GM12878 (cell line): ENCODE data around the gene NKD1. TPM values are rescaled to one million over a fixed set of nuclear protein-coding genes. Genes with fewer than 3 reads are reported as not detected.

Experiments used
- ATAC-seq: fragments of 200-7000 bp; cut with Tn5 transposase; 3 replicates; pipeline ENCODE4 v1.9.1; 2020; ENCODE audit warnings: mild to moderate bottlenecking, moderate library complexity
- BruUV-seq: library from RNA; stranded (reverse); fragments of 400-500 nt; replicated peaks from 2 replicates; lab custom pipeline; 2021; lab: Mats Ljungman, UMichigan
- CTCF ChIA-PET: fragments of 300-600 bp; sonication (Branson Sonifier 250); formaldehyde crosslinking; extraction: SDS; loops from one replicate; lab custom pipeline; 2021; ENCODE audit warnings: inconsistent platforms; lab: Yijun Ruan, JAX
- POLR2A ChIA-PET: fragments of 350-600 bp; formaldehyde crosslinking; extraction: SDS; loops from one replicate; lab custom pipeline; 2021; ENCODE audit warnings: inconsistent platforms; lab: Charles Lee
- RAD21 ChIA-PET: fragments of 300-600 bp; sonication (Branson Sonifier 250); formaldehyde crosslinking; loops from one replicate; lab custom pipeline; 2023; ENCODE audit warnings: antibody characterized with exemption; ENCODE audit not compliant: unreplicated experiment; lab: Charles Lee
- SMC1A ChIA-PET: fragments of 300-600 bp; sonication (Branson Sonifier 250); formaldehyde crosslinking; loops from one replicate; lab custom pipeline; 2023; ENCODE audit not compliant: unreplicated experiment, uncharacterized antibody; lab: Charles Lee
- DNase-seq: peaks from one replicate; pipeline ENCODE4 v3.0.0-alpha.2; 2011; ENCODE audit warnings: low read depth, low spot score
- FAIRE-seq: peaks from 3 replicates; lab custom pipeline; 2011; peaks lifted over from hg19 to GRCh38; lab: Jason Lieb, UNC
- H2AFZ ChIP-seq: 2 replicates; pipeline ENCODE4 v1.6.0; 2011; ENCODE audit warnings: low read depth, low read length, control low read depth; ENCODE audit not compliant: control insufficient read depth
- H3K27ac ChIP-seq: 2 replicates; pipeline ENCODE4 v1.5.1; 2011; ENCODE audit warnings: control low read depth; ENCODE audit not compliant: control insufficient read depth, insufficient read depth
- H3K27me3 ChIP-seq, 2 experiments: replicated peaks in 1 of 2; 2 replicates each; pipeline versions ENCODE4 v1.6.0 to v1.6.1; 2011; ENCODE audit warnings: low read length in 1 of 2; ENCODE audit not compliant: control insufficient read depth in 2 of 2, insufficient read depth in 2 of 2
- H3K36me3 ChIP-seq, 2 experiments: 2 replicates each; pipeline ENCODE4 v1.5.1; 2011; ENCODE audit warnings: low read length in 1 of 2; ENCODE audit not compliant: control insufficient read depth in 2 of 2, insufficient read depth in 2 of 2
- H3K4me1 ChIP-seq: 2 replicates; pipeline ENCODE4 v1.6.1; 2011; ENCODE audit warnings: mild to moderate bottlenecking, low read length, moderate library complexity, mixed read lengths; ENCODE audit not compliant: control insufficient read depth, insufficient read depth
- H3K4me2 ChIP-seq: 2 replicates; pipeline ENCODE4 v1.6.0; 2011; ENCODE audit warnings: control low read depth; ENCODE audit not compliant: control insufficient read depth, insufficient read depth
- H3K4me3 ChIP-seq: fragments of 200-600 bp; sonication (generic); 2 replicates; pipeline ENCODE4 v1.5.1; 2016
- H3K79me2 ChIP-seq: 2 replicates; pipeline ENCODE4 v1.6.0; 2011; ENCODE audit warnings: low read length; ENCODE audit not compliant: control insufficient read depth, insufficient read depth
- H3K9ac ChIP-seq: 2 replicates; pipeline ENCODE4 v1.8.0; 2011; ENCODE audit warnings: low read length, control low read depth, mixed read lengths; ENCODE audit not compliant: control insufficient read depth, insufficient read depth
- H3K9me3 ChIP-seq: replicated peaks from 3 replicates; pipeline ENCODE4 v1.5.1; 2011; ENCODE audit warnings: mild to moderate bottlenecking, low read length; ENCODE audit not compliant: control insufficient read depth, insufficient read depth
- H4K20me1 ChIP-seq: 2 replicates; pipeline ENCODE4 v1.6.0; 2011; ENCODE audit not compliant: control insufficient read depth, insufficient read depth
- ATF7 ChIP-seq: fragments of 450-650 bp; IDR thresholded peaks from 2 replicates; pipeline ENCODE4 v1.6.1; 2016; ENCODE audit warnings: low read depth, mild to moderate bottlenecking
- BMI1 ChIP-seq: fragments of 450-650 bp; IDR thresholded peaks from 2 replicates; pipeline ENCODE4 v1.6.1; 2016; ENCODE audit warnings: mild to moderate bottlenecking, moderate library complexity, borderline replicate concordance
- CBFB ChIP-seq: IDR thresholded peaks from 2 replicates; pipeline ENCODE4 v1.6.1; 2016; ENCODE audit warnings: antibody characterized with exemption, low read depth
- CBX5 ChIP-seq: sonication (generic); IDR thresholded peaks from 2 replicates; pipeline ENCODE4 v1.6.1; 2016; ENCODE audit warnings: low read depth, moderate library complexity, mild to moderate bottlenecking, inconsistent platforms
- EP300 ChIP-seq, 2 experiments: fragments of 150-350 bp in 1 of 2; IDR thresholded peaks; 2 replicates each; pipeline ENCODE4 v1.6.1; 2011 to 2012; ENCODE audit warnings: low read depth in 2 of 2, low read length in 2 of 2, borderline replicate concordance in 1 of 2, improper control_type of control experiment in 1 of 2, inconsistent platforms in 1 of 2; ENCODE audit not compliant: control insufficient read depth in 1 of 2
- NFYB ChIP-seq: IDR thresholded peaks from 2 replicates; pipeline ENCODE4 v1.6.1; 2011; ENCODE audit warnings: low read depth, mild to moderate bottlenecking, low read length, improper control_type of control experiment, moderate library complexity; ENCODE audit not compliant: insufficient read depth
- NR2C1 ChIP-seq: fragments of 450-650 bp; IDR thresholded peaks from 2 replicates; pipeline ENCODE4 v1.6.1; 2017; ENCODE audit warnings: antibody characterized with exemption, mild to moderate bottlenecking, moderate library complexity
- NR2C2 ChIP-seq: IDR thresholded peaks from 2 replicates; pipeline ENCODE4 v1.6.1; 2011; ENCODE audit warnings: borderline replicate concordance, low read depth; ENCODE audit not compliant: control insufficient read depth, insufficient read length
- POU2F2 ChIP-seq: IDR thresholded peaks from 3 replicates; pipeline ENCODE4 v1.6.1; 2011; ENCODE audit warnings: low read depth, mild to moderate bottlenecking, low read length, borderline replicate concordance
- SUPT20H ChIP-seq: IDR thresholded peaks from 2 replicates; pipeline ENCODE4 v1.6.1; 2011; ENCODE audit warnings: low read depth, mild to moderate bottlenecking, low read length, moderate library complexity, borderline replicate concordance; ENCODE audit not compliant: control insufficient read depth
- USF2 ChIP-seq: IDR thresholded peaks from 2 replicates; pipeline ENCODE4 v1.6.1; 2011; ENCODE audit warnings: low read depth, low read length, improper control_type of control experiment, borderline replicate concordance
- ZNF687 ChIP-seq: fragments of 450-650 bp; IDR thresholded peaks from 2 replicates; pipeline ENCODE4 v1.6.1; 2017; ENCODE audit warnings: mild to moderate bottlenecking, moderate library complexity
- ZSCAN29 ChIP-seq: fragments of 450-650 bp; IDR thresholded peaks from 2 replicates; pipeline ENCODE4 v1.6.1; 2017; ENCODE audit warnings: mild to moderate bottlenecking, moderate library complexity
- WGBS: methylation state at CpG from one replicate; pipeline ENCODE4 v1.1.6; 2016; ENCODE audit warnings: low lambda C conversion rate; ENCODE audit not compliant: insufficient replicate concordance, insufficient coverage; ENCODE audit errors: missing lambda C conversion rate; 5-methylcytosine and 5-hydroxymethylcytosine counted together
- in situ Hi-C: fragments of 300-500 bp; cut with MboI; formaldehyde crosslinking; loops from 9 replicates; pipeline ENCODE4 v1.14.3; 2018; ENCODE audit warnings: mixed read lengths
- intact Hi-C: fragments of 100-400 bp; cut with micrococcal nuclease; formaldehyde crosslinking; loops from one replicate; pipeline ENCODE4 v1.14.2; 2022; ENCODE audit not compliant: unreplicated experiment
- polyA plus RNA-seq, 11 experiments: library from polyadenylated mRNA; depleted of rRNA in 4 of 11; unstranded in 6 of 11; stranded (reverse) in 5 of 11; fragments of >200 nt; fragmentation: Nextera tagmentation in 4 of 11; fragmentation: Illumina TruSeq in 1 of 11; extraction: Ambion mirVana in 4 of 11; extraction: Trizol in 1 of 11; gene quantifications; 1 replicate in 1 of 11; 2 replicates in 10 of 11; pipeline versions ENCODE4 v1.2.1 to v1.2.3, GENCODE V29; 2011 to 2016; ENCODE audit warnings: inconsistent platforms in 2 of 11, missing spikeins in 2 of 11, low read depth in 1 of 11
- total RNA-seq, 4 experiments: library from RNA; depleted of rRNA in 3 of 4; stranded (reverse); fragments of >200 nt in 3 of 4; fragmentation: Illumina TruSeq in 1 of 4; extraction: Trizol in 1 of 4; gene quantifications; 2 replicates each; pipeline versions ENCODE4 v1.2.1 to v1.2.3, GENCODE V29; 2013 to 2021
- TF ChIP-seq, protein P1 (sequence below): fragments of 450-650 bp; IDR thresholded peaks from 2 replicates; pipeline ENCODE4 v1.6.1; 2016; ENCODE audit warnings: mild to moderate bottlenecking

Gene NKD1
- total and polyA plus RNA-seq, 10 of the 15 experiments (the other 5 are each of a cell fraction or from before 2014, with no cell fraction given), result under 0.01 to 0.49 (median 0.04) TPM; not detected in 2

- no peaks in the 10 kb centered on the region for H3K36me3 ChIP-seq
- H3K27ac ChIP-seq, result no peak overlapping the region
- intact Hi-C loops (no loop called here), in situ Hi-C loops (no loop called here)
- CTCF ChIA-PET, result no interaction called here
- no peaks in the 10 kb centered on the region; a peak in 1 of 4 replicates for H3K27me3 ChIP-seq
- H3K79me2 ChIP-seq, result no peaks in the 10 kb centered on the region
- peaks cover 2% of the 10 kb centered on the region; the same call in 1 of the 3 replicates for H3K9me3 ChIP-seq
- no TSS peak for BruUV-seq
- H4K20me1 ChIP-seq, result no peaks in the 10 kb centered on the region
- H3K4me3 ChIP-seq, result no peak overlapping the region
- no peaks in the 10 kb centered on the region for H3K4me1 ChIP-seq
- RAD21 ChIA-PET, result no interaction called here
- H3K9ac ChIP-seq, result no peak overlapping the region
- SMC1A ChIA-PET, result no interaction called here
- DNase-seq (no peak), ATAC-seq (no peak), FAIRE-seq (no peak)
- H2AFZ ChIP-seq, result no peak overlapping the region
- WGBS, result 48% methylated on average over 17 of the region's 17 CpGs
- POLR2A ChIA-PET, result no interaction called here
- no peak overlapping the region for H3K4me2 ChIP-seq
- TF ChIP-seq POU2F2, result no peak
- TF ChIP-seq NR2C2, result no peak
- no peak for TF ChIP-seq ZSCAN29
- TF ChIP-seq ZNF687, result no peak
- TF ChIP-seq NFYB, result no peak
- no peak for TF ChIP-seq NR2C1
- no peak for TF ChIP-seq BMI1
- no peak for TF ChIP-seq USF2
- no peak for TF ChIP-seq CBFB
- TF ChIP-seq, protein P1, sequence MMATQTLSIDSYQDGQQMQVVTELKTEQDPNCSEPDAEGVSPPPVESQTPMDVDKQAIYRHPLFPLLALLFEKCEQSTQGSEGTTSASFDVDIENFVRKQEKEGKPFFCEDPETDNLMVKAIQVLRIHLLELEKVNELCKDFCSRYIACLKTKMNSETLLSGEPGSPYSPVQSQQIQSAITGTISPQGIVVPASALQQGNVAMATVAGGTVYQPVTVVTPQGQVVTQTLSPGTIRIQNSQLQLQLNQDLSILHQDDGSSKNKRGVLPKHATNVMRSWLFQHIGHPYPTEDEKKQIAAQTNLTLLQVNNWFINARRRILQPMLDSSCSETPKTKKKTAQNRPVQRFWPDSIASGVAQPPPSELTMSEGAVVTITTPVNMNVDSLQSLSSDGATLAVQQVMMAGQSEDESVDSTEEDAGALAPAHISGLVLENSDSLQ, result no peak
- TF ChIP-seq ATF7, result no peak
- no peak for TF ChIP-seq CBX5
- TF ChIP-seq EP300 (IDR thresholded peaks at IDR 0.05; ENCODE audit: borderline replicate concordance in 1 of 2, control insufficient read depth in 1 of 2, low read depth in 2 of 2, low read length in 2 of 2), result no peak
- TF ChIP-seq SUPT20H, result no peak
Observed at GRCh38 chr16:50539053-50539695, 9.0 kb upstream of the NKD1 start.
